ENCODE results near the gene PLA2G4E.
A peak's percentile ranks its signal among the peaks of the same experiment; 100 is the strongest.

Gene PLA2G4E

GRCh38 chr15:41992803-41993190 is 28.0 kb downstream of the PLA2G4E start:
- no peak for DNase-seq (ENCODE audit: low read depth in 3 of 3, low spot score in 1 of 3)

DNA sequence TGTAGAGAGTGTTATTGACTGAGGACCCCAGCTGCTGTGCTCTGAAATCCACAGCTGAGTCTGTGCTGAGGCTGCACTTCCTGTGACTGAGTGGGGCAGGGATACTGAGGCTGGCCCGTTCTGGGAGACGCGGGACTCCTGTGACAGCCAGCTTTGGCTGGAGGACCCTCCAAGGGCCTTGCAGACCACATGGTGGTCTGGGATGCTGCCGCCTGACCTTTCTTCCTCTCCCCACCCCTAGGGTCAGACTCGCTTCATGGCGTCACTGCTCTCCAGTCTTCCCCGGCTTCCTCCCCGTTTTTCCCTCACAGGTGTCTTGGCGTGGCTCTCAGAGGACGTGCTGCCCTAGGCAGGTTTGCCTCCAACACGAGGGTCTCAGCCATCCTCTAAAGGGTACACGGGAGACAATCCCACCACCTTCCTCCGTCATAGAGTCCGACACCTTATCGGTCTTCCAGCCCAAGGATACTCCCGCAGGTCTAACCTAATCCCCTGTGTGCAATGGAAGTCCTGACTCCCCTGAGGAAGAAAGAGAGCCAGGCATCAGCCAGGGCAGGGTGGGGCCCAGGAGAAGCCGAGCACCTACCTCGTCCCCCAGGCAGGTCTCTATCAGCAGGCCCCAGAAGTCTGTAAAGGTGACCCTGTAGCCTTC is 28.6 kb downstream of the PLA2G4E start:
- no peak for DNase-seq (ENCODE audit: low read depth in 3 of 3, low spot score in 1 of 3)

GRCh38 chr15:41990691-41991090 is 30.2 kb downstream of the PLA2G4E start:
- no peak for DNase-seq (ENCODE audit: low read depth in 3 of 3, low spot score in 1 of 3)

DNA sequence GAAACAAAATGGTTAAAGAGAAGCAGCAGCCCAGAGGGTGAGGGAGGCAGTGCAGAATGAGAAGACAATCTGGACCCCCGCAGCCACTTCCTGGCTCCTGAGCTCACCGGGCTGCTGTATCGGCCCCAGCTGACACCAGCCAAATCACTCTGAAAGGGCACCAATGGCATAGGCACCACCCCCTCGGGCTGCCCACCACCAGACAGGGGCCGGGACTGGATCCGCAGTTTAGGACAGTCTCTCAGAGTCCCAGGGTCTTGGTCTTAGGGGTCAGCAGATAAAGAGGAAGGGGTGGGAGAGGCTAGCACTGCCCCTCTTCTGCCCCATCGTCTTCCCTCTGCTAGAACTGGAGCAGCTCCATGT is 30.6 kb downstream of the PLA2G4E start:
- no peak for DNase-seq (ENCODE audit: low read depth in 3 of 3, low spot score in 1 of 3)

DNA sequence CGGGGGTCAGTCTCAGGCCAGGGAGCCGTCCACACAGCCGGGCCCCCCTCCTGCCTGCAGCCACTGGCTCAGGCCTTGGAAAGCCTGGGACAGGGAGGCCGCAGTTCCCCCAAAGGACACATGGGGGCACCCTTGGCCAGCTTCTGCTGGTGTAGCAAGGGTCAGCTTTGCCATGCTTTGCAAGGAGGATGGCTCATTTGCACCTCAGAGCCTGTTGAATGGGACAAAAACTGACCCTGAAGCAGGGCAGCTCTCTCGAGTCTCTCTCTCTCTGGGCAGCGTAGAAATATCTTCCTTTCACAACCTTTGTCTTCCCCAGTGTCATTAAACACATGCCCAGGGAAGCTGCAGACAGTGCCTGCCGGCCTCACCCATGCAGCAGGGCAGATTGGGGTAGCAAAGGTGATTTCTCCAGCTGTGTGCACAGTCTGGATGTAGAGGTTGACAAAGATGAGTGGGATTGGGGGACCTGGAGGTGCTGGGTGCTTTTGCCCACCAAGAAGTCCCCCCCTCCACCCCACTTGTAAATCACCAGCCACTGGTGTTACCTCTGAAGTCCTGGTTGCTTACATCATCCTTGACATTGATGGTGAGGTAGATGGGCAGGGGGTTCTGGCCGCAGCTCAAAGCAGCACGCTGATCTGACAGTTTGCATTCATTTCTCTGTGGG is 31.1 kb downstream of the PLA2G4E start:
- DNase-seq (ENCODE audit: low read depth in 3 of 3, low spot score in 1 of 3) = peak; percentile 51 to 92 (median 64)

DNA sequence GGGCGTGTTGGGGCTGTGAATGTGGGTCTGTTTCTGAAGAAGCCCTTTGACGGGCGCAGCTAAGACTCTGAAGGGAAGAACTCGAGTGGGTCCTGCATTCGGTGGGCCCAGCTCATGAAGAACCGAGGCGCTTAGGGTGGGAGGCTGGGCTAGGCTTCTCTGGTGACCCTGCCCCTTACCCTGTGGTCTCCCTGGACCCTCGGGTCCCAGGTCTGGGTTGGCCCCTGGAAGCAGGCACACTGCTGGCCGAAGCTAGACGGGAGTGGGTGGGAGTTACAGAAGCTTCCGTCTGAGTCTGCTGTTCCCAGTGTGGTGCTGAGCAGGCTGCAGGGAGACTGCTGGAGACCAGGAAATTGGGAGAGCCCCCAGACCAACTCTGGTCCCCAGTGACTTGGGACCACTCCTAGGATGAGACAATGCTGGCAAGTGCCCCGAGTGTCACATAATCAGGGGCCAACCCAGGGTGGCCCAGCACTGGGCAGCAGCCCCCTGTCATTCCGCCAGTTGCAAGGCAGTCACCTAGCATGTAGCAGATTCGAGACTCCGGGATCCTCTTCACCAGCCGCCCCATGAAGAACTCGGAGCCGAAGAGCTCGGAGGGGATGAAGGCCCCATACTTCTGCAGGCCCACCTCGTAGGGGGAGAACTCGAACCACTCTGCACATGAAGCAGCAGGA is 31.8 kb downstream of the PLA2G4E start:
- no peak for DNase-seq (ENCODE audit: low read depth in 3 of 3, low spot score in 1 of 3)

GRCh38 chr15:41987925-41988275 is 32.9 kb downstream of the PLA2G4E start:
- DNase-seq (ENCODE audit: low read depth in 3 of 3, low spot score in 1 of 3) = no peak

- no peak for DNase-seq (ENCODE audit: low read depth in 3 of 3, low spot score in 1 of 3)
Observed at GRCh38 chr15:41987246-41987924, 33.5 kb downstream of the PLA2G4E start.

DNA sequence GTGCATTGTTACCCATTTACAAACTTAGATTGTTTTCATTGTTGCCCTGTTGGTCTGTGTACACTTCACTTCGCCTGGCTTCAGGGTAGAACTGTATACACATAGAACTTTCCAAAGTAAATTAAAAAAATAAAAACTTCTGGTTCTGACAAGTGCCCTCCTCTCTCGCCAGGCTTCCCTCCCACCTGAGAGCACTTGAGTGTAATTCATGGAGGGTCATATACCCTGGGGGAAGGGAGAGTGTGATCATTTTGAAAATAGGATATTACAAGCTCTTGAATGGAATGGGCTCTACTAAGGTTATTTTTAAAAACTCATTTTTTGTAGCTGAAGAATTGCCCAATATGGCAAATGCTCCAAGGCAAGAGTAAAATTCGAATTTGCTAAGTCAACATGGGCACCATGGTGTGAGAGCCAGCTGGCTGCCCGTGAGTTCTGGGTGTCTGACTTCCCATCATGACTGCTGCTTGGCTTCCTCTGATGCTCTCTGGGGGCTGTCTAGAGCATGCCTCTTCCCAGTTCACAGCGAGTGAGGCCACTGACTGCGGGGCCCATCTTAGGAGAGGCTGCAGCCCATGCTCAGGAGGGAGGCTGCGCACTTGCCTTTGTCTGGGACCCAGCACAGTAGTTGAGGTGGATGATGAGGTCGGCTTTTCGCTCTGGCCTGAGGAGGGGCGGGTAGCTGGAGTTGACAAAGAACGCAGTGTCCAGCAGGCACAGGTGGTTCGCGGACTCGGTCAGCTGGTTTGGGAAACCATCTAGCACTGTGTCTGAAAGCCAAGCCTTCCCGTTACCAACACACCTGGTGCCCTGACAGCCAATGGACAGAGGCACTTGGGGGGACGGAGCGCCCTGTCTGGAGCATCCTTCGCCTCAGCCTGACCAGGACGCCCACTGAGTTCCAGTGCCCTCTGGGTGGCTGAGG is 35.3 kb downstream of the PLA2G4E start:
- no peak for DNase-seq (ENCODE audit: low read depth in 3 of 3, low spot score in 1 of 3)

DNA sequence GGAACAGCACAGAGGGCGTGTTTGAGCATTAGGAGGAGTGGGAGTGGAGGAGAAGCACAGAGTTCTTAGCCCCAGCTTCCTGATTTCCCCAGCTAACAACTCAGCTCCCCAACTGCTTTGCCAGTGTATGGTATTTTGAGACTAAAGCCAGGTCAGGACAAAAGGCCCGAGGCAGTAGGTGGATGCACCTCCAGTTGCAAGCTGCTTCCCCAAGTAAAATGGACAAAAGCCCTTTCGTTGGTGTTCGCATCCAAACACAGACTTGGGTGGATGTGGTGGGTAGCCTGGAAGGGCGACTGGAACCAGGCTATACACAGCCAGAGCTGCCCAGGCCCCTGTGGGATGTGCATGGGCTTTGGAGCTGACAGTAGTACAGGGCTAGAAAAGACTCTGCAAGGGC is 36.2 kb downstream of the PLA2G4E start:
- no peak for DNase-seq (ENCODE audit: low read depth in 3 of 3, low spot score in 1 of 3)

DNA sequence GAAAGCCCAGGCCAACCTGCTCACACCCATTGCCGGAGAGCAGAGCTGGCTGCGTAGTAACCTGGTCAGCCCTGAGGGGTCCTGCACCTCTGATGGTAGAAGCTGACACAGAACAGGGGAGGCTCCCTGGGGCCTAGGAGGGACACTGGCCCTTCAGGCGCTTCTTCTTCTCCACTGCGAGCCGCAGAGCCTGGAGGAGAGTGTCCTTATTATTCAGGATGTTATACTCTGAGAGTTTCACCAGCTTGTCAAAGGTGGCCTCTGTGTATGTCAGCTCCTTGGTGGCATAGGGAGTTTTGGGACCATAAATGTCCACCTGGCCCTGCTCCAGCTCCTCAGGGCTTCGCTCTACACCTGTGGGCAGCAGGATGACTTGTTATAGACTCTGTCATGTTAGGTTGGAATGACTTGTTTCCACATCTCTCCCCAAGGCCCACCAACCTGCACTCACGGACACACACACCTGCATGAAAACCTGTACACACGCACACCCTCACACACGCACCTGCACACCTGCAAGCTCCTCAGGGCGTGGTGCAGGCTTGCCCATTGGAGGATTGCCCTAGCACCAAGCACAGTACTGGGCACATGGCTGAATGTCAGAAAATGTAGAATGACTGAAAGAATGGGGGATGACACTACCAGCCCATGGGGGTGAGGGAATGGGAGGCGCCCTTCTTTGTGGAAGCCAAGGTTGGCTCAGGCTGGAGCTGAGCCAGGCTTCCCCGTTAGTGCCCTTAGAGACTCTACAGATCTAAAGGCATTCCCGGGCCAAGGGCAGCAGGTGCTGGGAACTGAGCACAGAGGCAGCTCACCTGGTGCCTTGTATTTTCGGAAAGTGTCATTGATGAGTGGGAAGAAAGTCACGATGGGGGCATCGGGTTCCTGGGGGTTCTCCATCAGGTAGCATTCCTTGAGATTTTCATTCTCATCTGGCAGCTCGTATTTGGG is 36.9 kb downstream of the PLA2G4E start:
- DNase-seq (ENCODE audit: low read depth in 3 of 3, low spot score in 1 of 3) = no peak

DNA sequence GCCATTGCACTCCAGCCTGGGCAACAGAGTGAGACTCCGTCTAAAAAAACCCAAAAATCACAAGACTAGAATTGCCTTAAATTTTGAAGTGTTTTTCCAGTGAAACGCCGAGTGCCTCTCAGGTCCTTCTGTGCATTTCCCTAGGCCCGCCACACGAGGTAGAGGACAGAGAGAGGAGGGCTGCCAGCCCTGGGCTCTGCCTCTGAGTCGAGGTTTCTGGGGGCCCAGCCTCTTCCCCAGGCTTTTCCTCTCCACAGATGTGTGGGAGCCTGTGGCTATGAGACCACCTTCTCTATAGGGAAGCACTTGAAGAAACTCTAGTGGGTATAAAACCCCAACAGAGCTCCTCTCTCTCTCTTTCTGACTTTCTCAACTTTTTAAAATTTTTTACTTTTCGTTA is 37.6 kb downstream of the PLA2G4E start:
- no peak for DNase-seq (ENCODE audit: low read depth in 3 of 3, low spot score in 1 of 3)

- no peak for DNase-seq (ENCODE audit: low read depth in 3 of 3, low spot score in 1 of 3)
Observed at GRCh38 chr15:41982133-41982930, 38.5 kb downstream of the PLA2G4E start.

DNA sequence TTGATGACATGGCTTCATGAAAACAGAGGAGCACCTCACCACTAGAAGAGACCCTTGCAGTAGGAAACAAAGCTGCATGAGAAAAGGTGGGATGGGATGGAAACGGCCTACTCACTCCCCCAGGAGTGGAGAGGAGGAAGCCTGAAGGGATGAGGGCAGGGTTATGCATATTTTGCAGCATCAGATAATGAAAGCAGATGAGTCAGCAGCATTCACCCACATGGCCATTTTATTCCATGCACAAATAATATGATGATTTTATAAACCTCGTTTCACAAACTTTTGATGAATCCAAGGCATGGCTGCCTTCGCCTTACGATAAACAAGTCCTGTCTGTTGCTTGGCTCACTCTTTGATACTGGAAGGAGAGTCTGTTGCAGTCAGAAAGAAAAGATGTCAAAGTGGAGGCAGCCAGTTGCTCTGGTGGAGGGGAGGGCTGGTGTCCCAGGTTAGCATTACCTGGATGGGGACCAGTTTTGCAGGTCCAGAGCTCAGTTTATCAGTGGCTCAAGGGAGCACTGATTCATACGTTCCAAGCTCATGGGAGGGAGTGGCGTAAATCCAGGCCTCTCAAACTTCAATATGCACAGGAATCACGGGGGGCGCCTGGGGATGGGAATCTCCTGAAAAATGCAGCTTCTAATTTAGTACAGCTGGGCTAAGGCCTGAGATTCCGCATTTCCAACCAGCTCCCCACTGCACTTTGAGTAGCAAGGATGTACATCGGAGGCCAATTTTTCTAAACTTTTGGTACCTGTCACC is 39.3 kb downstream of the PLA2G4E start:
- no peak for DNase-seq (ENCODE audit: low read depth in 3 of 3, low spot score in 1 of 3)

DNA sequence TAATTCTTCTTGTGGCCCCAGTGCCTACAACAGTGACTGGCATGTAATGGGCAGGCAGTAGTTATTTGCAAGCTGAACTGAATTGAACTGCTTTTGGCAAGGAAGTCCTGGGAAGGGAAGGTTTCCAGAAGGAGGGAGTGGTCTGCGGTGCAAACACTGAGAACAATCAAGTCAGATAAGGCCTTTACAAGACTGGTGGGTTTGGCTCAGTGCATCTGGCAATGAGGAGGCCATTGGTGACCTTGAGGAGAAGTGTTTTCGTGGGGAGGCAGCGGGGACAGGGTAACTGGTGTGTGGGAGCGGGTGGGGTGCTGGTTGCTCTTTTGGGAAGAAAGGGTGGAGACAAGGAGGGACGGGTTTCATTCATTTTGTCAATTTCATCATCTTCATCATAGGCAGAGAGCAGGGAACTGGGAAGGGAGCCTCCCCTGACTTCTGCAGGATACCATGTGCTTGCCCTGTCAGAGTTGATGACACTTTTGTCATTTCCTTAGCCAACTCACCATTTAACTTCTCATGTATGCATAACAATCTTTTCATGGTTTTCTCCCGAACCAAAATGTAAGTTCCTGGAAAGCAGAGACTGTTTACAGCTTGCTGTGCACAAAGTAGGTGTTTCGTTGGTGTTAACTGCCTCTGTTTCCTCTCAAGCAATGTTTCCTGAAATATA is 40.1 kb downstream of the PLA2G4E start:
- DNase-seq (ENCODE audit: low read depth in 3 of 3, low spot score in 1 of 3) = no peak

DNA sequence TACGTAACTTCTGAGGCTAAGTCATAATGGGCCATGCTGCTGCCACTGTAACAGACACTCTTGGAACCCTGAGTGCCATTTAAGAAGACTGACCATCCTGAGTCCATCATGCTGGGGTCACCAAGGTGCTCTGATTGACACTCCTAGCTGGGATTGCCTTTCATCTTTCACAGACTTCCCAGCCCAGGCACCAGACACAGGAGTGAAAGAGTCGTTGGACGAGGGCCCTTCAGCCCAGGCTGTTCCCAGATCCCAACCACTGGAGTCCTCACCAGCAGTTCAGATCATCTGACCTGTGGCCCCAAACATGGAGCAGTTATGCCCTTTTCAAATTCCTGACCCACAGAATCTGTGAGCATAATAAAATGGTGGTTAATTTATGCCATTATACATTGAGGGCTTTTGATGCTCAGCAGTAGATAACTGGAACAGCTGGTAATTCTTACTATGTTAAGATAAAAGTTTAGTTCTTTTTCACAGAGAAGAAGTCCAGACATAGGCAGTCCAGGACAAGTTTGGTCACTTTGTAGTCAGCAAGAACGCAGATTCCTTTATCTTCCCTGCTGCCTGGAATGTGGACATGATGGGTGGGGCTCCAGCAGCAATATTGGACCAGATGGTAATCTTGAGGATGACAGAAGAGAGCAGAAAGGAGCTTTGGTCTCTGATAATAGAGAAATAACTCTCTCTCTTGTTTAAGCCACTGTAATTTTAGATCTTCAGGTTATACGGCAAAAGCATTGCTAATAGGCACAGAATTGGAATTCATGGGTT is 41.2 kb downstream of the PLA2G4E start:
- no peak for DNase-seq (ENCODE audit: low read depth in 3 of 3, low spot score in 1 of 3)

- DNase-seq (ENCODE audit: low read depth in 3 of 3, low spot score in 1 of 3) = no peak
Observed at GRCh38 chr15:41978534-41978933, 42.3 kb downstream of the PLA2G4E start.
